KMS-11 (cell line): ENCODE measurements around the gene MRPL4.
"Not testable (repeated sequence)": the region's sequence is repeated elsewhere in the genome, so short reads cannot be mapped to it uniquely, and the experiment has no call there.

ENCODE experiments used
- H2AFZ ChIP-seq: fragments of 200-600 bp; sonication (generic); 2 replicates; pipeline ENCODE4 v1.6.1; 2016; ENCODE audit warnings: antibody characterized with exemption, mixed run types, low read depth
- H3K27ac ChIP-seq: fragments of 200-600 bp; sonication (generic); 2 replicates; pipeline ENCODE4 v1.6.1; 2016; ENCODE audit warnings: mild to moderate bottlenecking, mixed run types
- H3K27me3 ChIP-seq: fragments of 200-600 bp; sonication (generic); 2 replicates; pipeline ENCODE4 v1.6.1; 2017; ENCODE audit warnings: mild to moderate bottlenecking, low read depth, mixed run types, moderate library complexity; ENCODE audit not compliant: insufficient read depth
- H3K36me3 ChIP-seq: fragments of 200-600 bp; sonication (generic); 2 replicates; pipeline ENCODE4 v1.6.1; 2017; ENCODE audit warnings: mild to moderate bottlenecking, mixed run types; ENCODE audit not compliant: insufficient read depth
- H3K4me1 ChIP-seq: fragments of 200-600 bp; sonication (generic); 2 replicates; pipeline ENCODE4 v1.6.1; 2016; ENCODE audit warnings: mild to moderate bottlenecking, low read depth, mixed run types; ENCODE audit not compliant: poor library complexity, severe bottlenecking
- H3K4me2 ChIP-seq: fragments of 200-600 bp; sonication (generic); 2 replicates; pipeline ENCODE4 v1.7.0; 2016; ENCODE audit warnings: mild to moderate bottlenecking, mixed run types
- H3K4me3 ChIP-seq: fragments of 200-600 bp; sonication (generic); IDR thresholded peaks from 2 replicates; pipeline ENCODE4 v1.6.1; 2017; ENCODE audit warnings: low read depth, low read length, mixed read lengths; ENCODE audit not compliant: insufficient read depth
- H3K79me2 ChIP-seq: fragments of 200-600 bp; sonication (generic); 2 replicates; pipeline ENCODE4 v1.6.1; 2016; ENCODE audit warnings: low read depth, mixed run types; ENCODE audit not compliant: insufficient read depth
- H3K9ac ChIP-seq: fragments of 200-600 bp; sonication (generic); 2 replicates; pipeline ENCODE4 v1.6.1; 2016; ENCODE audit warnings: mild to moderate bottlenecking, mixed run types
- H4K20me1 ChIP-seq: fragments of 200-600 bp; sonication (generic); 2 replicates; pipeline ENCODE4 v1.6.1; 2016; ENCODE audit warnings: mild to moderate bottlenecking, mixed run types; ENCODE audit not compliant: insufficient read depth
- CTCF ChIP-seq: fragments of 200-600 bp; sonication (generic); conservative IDR thresholded peaks from 2 replicates; pipeline ENCODE4 v1.6.1; 2017; ENCODE audit warnings: low read depth, mild to moderate bottlenecking, antibody characterized with exemption, low read length, moderate library complexity, mixed read lengths

MRPL4 gene

GRCh38 chr19:10274589-10274988, 22.6 kb downstream of the MRPL4 start:
- Histone ChIP-seq H3K79me2 (no peaks in the 10 kb centered on the region; the same call in 1 of the 2 replicates), H3K4me2 (no peak overlapping the region)

GRCh38 chr19:10277795-10278589, 26.0 kb downstream of the MRPL4 start:
- H3K4me2 ChIP-seq: no peak overlapping the region

More at GRCh38 chr19:10274589-10274988, 22.6 kb downstream of the MRPL4 start:
- peaks cover 23% of the 10 kb centered on the region for H3K4me1 ChIP-seq
- no peaks in the 10 kb centered on the region for H4K20me1 ChIP-seq
- no peak overlapping the region for H3K4me3 ChIP-seq
- no peak for TF ChIP-seq CTCF
- H3K36me3 ChIP-seq: no peaks in the 10 kb centered on the region
- H3K27ac ChIP-seq: no peak overlapping the region
- no peak overlapping the region for H2AFZ ChIP-seq
- no peak overlapping the region for H3K9ac ChIP-seq
- H3K27me3 ChIP-seq: no peaks in the 10 kb centered on the region

GRCh38 chr19:10278935-10279334, 26.9 kb downstream of the MRPL4 start:
- H4K20me1 ChIP-seq: no peaks in the 10 kb centered on the region
- no peak for TF ChIP-seq CTCF
- H3K4me2 ChIP-seq: no peak overlapping the region
- no peak overlapping the region for H3K9ac ChIP-seq
- no peaks in the 10 kb centered on the region for H3K79me2 ChIP-seq
- H3K4me3 ChIP-seq: no peak overlapping the region
- no peaks in the 10 kb centered on the region for H3K36me3 ChIP-seq
- no peak overlapping the region for H2AFZ ChIP-seq
- peaks cover 4% of the 10 kb centered on the region for H3K4me1 ChIP-seq
- no peaks in the 10 kb centered on the region for H3K27me3 ChIP-seq
- H3K27ac ChIP-seq: no peak overlapping the region

More at GRCh38 chr19:10277795-10278589, 26.0 kb downstream of the MRPL4 start:
- peaks cover 4% of the 10 kb centered on the region for H3K4me1 ChIP-seq
- no peak overlapping the region for H3K9ac ChIP-seq
- TF ChIP-seq CTCF: no peak
- no peak overlapping the region for H2AFZ ChIP-seq
- no peak overlapping the region for H3K27ac ChIP-seq
- no peaks in the 10 kb centered on the region; the same call in 1 of the 2 replicates for H3K79me2 ChIP-seq
- no peaks in the 10 kb centered on the region for H3K27me3 ChIP-seq
- H4K20me1 ChIP-seq: no peaks in the 10 kb centered on the region
- no peak overlapping the region for H3K4me3 ChIP-seq
- H3K36me3 ChIP-seq: no peaks in the 10 kb centered on the region

GRCh38 chr19:10279737-10280442, 27.9 kb downstream of the MRPL4 start:
- no peaks in the 10 kb centered on the region for H3K4me1 ChIP-seq
- H3K36me3 ChIP-seq: no peaks in the 10 kb centered on the region
- H3K79me2 ChIP-seq: no peaks in the 10 kb centered on the region
- H3K27me3 ChIP-seq: no peaks in the 10 kb centered on the region
- H3K4me2 ChIP-seq: no peak overlapping the region
- no peak for TF ChIP-seq CTCF
- no peak overlapping the region for H2AFZ ChIP-seq
- no peak overlapping the region for H3K4me3 ChIP-seq
- no peak overlapping the region for H3K9ac ChIP-seq
- no peak overlapping the region for H3K27ac ChIP-seq
- no peaks in the 10 kb centered on the region for H4K20me1 ChIP-seq

- H3K4me1 ChIP-seq, H3K36me3 ChIP-seq, H3K27me3 ChIP-seq, H3K79me2 ChIP-seq, H3K27ac ChIP-seq, H2AFZ ChIP-seq, H3K9ac ChIP-seq, H4K20me1 ChIP-seq, H3K4me3 ChIP-seq, H3K4me2 ChIP-seq: not testable (repeated sequence)
These were observed 30.0 kb downstream of the MRPL4 start for GRCh38 chr19:10282043-10282442.
